Muscle of back (tissue), 11 donors: ENCODE results near the gene TTC21A. TPM values are rescaled to one million over a fixed set of nuclear protein-coding genes. Genes with fewer than 3 reads are reported as not detected.
A peak's percentile ranks its signal among the peaks of the same experiment; 100 is the strongest.

Experiments
- DNase-seq, 3 donors: peaks; one replicate each; pipeline versions ENCODE4 v3.0.0 to v3.0.0-alpha.2; 2013
- polyA plus RNA-seq, 10 donors: library from polyadenylated mRNA; unstranded; fragments of 120-200 nt; gene quantifications; one replicate each; pipeline ENCODE4 v1.2.1, GENCODE V29; 2013; ENCODE audit not compliant: insufficient read length in 10 of 10

Gene TTC21A
- polyA plus RNA-seq, 10 donors = 1.3 to 5.7 (median 2.7) TPM

DNA sequence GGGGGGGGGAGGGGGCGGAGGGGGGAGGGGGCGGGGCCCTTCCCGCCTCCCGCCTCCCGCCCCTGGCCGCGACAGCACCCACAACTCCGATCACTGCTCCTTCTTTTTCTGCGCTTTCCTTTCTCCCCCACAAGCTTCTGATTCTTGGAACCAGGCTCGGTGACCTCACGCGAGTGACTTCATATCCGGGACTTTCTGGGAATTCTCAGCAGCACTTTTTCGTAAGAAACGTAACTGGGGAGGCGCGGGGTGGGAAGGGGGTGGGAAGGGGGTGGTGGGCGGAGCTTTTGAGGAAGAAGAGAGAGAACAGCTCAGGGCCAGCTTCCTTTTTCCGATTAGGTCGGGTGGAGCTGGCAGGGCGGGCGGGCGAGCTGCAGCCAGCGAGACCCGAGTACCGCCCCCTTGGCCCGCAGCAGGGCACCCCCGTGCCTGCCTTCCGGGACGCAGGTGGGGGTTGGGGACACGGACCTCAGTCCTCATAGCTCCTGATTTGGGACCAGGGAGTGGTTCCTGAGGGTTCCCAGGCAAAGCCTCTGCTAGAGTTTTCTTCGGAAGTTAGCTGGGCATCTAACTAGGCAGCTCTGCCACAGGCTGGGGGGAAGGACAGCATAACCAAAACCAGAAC is 70.3 kb downstream of the TTC21A start:
- peak; percentile 94 to 96 (median 94) for DNase-seq

DNA sequence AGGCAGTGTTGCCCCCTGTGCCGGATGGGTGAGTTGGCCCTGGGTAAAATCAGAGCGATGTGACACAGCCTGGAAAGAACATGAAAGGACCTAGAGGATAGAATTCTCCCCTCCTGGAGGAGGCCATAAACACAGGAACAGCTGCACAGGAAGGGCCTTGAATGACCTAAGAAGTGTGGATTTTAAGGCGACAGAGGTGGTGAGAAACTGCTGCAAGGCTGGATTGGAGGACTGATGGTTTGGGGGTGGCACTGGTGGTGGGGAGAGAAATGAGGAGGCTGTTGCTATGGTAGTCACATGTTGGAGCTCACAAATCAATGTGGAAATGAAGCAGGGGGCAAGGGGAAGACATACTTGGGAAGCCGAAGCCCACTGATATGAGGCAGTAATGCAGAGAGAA is 71.1 kb downstream of the TTC21A start:
- DNase-seq = peak in 1 of 3 donors; percentile 67

DNA sequence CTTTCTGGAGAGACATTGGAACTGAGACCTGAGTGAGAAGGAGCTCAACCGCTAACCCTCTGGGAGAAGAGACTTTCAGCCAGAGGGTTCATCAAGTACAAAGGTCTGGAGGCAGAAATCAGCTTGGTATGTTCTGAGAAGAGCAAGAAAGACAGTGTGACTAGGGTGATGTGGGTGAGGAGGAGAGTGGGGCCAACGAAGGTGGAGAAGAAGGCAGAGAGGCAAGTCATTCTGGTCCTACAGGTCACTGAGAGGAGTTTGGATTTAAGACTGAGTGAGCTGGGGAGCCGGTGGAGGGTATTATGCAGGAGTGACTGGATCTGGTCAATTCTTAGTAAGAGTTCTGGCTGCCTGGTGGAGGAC is 72.7 kb downstream of the TTC21A start:
- no peak for DNase-seq

DNA sequence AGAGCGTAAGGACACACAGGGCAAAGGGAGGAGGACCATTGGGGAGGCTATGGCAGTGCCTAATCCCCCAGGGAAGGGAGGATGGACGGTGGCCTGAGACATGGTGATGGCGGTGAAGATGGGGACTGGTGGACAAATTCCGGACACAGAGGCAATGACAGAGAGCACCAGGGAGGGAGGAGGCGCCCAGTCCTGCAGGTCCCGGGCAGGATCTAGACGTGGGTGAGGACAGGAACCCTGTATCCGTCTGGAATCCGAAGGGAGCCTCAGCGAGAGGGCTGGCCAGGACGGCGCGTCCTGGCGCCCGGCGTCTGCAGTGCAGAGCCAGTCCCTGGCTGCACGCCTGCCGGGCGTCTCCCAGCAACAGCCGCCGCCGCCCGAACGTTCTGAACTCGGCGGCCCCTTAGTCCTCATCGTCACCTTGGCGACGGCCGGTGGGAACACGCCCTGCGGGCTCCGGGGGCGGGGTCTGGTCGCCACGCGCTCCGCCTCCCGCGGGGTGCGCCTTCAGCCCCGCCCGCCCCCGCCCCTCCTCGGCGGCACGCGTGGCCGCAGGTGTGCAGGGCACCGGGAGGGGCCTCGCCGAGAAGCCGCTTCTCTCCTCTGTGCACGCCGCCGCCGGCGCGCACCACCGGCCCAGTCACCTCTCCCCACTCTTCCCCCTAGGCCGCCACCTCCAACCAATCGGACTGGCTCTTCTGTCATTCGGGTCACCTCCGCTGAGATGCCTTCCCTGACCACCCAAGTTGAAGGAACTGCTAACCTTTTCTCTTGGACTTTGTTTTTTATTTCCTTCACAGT is 73.3 kb downstream of the TTC21A start:
- DNase-seq = peak; percentile 74 to 93 (median 89)

DNA sequence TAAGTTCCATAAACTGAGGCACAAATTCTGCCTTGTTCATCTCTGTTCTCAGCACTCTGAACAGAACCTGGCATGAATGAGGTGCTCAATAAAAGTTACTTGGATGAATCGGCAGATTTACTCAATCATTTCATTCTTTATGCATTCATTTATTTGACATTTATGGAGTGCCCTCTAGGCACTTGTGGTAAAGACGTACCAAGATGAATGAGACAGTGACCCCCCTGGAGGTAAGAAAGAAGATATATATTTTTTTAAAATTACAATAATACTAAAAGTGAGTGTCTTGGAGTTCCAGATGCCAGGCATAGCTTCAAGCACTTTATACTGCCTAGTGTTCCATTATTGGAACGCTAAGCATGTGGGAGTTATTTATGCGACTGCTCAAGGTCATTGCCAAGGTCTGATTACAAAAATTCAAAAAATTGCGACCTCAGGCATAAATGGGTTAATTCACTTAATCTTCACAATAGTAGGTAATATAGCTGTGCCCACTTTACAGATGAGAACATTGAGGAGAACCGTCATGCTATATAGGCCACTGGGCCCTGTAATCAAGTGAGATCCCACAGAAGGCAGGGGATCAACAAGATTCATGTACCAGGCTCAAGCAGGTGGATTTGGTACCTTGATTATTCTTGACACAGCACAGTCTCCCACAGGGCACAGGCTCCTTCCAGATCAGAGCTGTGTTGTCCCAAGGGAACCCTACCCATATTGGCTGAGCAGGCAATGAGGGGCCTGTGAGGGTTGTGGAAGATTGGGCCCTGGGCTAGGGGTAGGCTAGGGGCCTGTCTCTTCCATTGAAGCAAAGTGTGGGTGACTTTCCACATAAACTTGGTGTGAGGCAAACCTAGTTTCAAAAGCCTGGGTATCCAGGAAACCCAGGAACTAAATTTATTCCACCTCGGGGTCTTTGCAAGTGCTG is 74.2 kb downstream of the TTC21A start:
- no peak for DNase-seq

DNA sequence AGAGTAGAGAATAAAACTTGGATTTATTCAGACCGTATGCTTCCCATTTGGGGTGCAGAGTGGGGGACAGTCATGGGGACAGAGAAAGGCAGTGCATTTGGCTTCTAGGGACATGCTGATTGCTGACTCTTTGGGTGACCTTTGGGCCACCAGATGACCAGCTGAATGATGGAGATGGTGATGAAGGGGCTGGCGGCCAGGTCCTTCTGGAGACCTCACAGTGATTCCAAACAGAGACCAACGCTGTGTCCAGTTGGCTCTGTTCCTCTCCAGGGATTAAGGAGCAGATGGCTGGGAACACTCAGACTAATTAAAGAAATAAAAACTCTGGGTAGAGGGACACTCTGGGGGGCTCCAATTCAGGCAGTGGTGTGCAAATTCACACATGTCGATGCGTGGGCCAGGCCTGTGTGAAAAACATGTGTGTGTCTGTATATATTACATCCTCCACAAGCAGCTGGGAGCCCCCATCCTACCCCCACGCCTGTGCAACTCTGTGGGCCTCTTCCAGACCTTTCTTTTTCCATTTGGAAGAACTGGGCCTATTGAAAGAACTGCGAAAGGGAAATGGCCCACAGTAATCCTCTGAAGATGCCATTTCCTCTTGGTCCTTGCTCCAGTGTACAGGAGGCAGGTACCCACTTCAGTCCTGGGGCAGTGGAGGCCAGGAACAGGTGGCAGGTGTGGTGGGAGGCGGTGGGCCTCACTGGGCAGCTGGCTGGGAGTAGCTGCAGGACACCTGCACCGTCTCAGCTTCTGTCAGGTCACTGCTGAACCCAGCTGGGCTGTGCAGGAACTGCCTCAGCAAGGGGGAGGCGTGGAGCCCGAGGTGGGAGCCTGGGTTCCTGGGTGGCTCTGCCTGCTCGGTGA is 76.0 kb downstream of the TTC21A start:
- DNase-seq = peak in 1 of 3 donors; percentile 73

DNA sequence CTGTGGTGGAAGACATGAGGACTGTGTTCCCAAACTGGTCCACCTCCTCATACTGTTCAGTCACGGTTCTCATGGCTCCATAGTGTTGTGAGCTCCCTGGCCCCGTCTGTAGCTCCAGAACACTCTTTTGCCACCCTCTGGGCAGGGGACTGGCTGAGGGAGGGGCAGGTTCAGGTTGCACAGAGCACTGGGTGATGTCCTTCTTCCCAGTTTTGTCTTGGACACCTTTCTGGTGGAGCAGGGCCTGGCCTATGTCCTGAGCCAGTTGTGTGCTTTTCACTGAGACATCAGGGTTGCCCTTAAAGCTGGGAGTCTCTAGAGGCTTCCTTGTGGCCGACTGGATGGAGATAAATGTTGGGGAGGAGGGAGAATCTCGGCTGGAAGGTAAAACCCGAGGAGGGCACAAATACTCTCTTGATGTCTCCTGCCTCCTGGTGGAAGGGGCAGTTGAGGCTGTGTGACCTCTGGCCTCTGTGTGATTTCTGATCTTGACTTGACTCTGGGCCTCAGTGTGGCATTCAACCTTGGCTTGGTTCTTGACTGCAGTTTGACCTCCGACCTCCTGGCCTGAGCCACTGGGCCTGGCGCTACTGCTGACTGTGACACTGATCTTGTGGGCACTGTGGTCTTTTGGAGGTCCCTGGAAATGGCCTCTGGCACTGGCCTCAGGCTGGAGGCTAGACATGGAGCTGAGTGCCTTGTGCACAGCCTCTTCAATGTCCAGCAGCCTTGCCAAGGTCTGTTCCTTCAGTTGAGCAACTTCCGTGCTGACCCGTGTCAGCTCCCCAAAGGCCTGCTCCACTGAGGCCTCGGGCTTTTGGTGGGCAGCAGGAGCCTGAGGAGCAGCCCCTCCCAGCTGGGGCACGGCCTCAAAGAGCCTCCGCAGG is 76.8 kb downstream of the TTC21A start:
- no peak for DNase-seq

DNA sequence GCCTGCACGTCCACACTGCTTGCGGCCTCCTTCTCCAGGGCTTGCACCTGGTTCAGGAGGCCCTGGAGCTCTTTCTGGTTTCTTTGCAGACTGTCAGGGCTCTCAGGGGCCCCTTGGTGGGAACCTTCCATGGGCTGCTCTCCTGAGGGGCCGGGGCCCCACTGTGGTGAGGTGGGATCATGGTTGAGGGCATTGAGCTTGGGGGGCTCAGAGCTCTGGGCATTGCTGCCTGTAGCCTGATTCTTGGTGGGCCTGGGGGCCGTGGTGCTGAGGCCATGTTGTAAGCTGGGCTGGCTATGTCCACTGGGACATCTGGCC is 77.4 kb downstream of the TTC21A start:
- DNase-seq = no peak

DNA sequence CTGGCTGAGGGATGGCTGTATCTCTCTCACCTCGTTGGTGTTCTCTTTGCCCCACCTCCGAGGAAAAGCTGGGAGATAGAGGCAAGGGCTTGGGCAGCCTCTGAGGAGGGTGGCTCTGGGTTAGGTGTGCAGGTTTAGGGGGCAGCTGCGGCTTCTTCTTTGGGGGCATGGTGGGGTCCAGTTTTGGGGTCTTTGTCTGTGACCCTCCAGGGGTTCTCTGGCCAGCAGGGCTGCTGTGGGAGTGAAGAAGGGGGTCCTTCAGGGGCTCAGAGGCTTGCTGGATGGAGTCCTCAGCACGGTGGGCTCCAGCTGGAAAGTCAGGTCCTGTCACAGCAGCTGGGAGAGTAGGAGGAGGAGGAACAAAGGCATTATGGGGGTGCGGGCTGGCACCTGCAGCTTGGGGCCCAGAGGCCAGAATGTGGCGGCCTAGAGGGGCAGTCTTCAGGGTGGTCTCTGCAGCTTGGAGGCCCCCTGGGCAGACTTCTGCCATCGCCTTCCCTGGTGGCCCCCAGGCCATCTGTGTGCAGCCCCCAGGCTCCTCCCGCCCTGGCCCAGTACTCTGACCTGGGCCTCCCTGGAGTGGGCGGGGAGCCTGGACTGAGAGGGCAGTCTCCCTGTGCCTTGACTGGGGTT is 78.0 kb downstream of the TTC21A start:
- DNase-seq = no peak

DNA sequence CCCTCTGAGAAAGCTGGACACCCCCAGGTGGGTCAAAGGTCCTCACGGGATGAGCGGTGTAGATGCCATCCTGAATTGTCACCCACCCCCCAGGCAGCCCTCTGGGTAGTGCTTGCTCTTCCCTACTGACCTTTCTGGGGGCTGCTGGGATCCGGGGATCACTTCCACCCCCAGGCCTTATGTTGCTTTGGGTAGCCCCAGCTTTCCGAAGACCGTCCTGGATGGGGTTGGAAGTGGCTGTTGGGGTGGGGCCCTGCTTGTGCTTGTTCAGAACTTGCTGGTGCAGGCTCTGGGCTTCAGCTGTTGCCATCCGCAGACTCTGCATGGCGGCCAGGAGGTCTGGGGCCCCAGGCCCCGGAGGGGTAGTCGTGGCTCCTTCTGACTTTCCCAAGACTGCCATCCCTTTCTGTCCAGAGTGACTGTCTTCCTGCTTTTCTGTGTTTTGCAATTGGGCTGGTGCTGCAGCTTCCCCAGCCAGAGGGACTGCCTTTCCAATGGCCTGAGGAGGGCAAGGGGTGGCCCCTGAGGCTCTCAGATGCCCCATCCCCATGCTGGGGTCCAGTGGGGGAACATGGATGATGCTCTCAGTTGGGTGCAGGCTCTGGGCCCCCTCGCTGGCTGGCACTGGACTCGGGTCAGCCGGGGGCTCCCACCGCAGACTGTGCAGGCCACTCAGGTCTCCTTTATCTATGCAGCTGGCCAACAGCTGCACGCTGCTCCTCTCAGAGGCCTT is 78.6 kb downstream of the TTC21A start:
- no peak for DNase-seq

DNA sequence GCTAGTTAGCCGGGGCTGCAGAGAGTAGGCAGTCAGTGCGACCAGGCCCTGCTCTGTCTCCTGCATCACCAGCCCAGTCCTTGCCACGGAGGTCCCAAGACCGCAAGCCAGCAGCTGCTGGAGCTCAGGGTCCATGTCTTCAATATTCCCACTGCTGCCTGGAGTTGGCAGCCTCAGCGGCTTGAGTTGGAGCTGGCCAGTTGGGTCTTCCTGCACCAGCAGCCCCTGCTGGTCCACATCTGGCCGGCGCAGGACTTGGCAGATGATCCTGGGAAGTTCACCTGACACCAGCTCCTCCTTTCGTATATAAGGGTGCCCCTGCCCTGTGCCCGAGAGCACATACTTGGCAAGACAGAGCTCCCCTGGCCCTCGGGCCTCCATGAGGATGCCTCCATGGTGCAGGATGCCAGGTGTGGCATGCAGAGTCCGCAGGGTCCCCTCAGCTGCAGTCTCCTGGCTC is 79.2 kb downstream of the TTC21A start:
- no peak for DNase-seq

DNA sequence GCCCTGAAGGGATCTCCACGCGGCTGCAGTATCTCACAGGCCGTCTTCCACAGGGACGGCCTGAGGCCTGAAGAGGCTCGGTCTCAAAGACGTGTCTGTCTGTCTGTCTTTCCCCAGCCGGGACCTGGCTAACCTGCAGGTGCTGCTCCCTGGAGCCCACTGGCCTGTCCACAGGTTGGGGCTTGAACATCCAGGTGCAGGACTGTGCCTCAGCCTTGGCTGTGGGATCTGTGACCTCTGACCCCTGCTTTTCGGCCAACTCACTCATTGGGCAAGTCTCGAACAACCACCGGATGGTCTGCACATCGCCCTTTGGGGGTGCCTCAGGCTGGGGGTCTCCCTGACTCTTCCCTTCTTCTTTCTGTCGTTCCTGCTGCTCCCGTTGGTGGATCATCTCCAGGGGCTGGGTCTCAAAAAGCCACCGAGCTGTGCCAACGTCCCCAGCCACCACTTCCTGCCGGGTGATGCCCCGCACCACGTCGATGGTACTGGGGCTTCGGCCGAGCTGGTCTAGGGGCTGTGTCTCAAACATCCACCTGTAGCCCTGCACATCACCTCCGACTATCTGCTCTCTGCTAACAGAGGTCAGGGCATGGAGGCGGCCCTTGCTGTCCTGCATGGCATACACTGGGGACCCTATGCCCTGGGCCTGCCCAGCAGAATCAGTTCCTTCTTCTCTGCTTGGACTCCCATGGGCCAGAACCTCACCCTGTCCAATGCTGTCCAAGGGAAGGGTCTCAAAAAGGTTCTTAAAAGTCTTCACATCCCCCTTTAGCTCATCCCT is 80.1 kb downstream of the TTC21A start:
- DNase-seq = no peak

Other genes with a start within 250 kb of the TTC21A start
- 1 to 10 TPM; 1.2 to 6.4 (median 2.7) TPM for gene SCN11A, start 55.7 kb upstream of the TTC21A start, polyA plus RNA-seq
- 10 to 100 TPM; 30.2 to 48.6 (median 39.5) TPM for gene WDR48, start 55.7 kb upstream of the TTC21A start, polyA plus RNA-seq
- 10 to 100 TPM; 25.6 to 43.0 (median 33.9) TPM for gene GORASP1, start 53 bp upstream of the TTC21A start, polyA plus RNA-seq
- gene CSRNP1, start 45.9 kb downstream of the TTC21A start, polyA plus RNA-seq = 1 to 10 TPM; 3.6 to 9.7 (median 6.1) TPM
- gene XIRP1, start 84.9 kb downstream of the TTC21A start, polyA plus RNA-seq = 100 to 1,000 TPM in 9 of 10 donors, 10 to 100 TPM in 1; 45.2 to 483 (median 169) TPM
- gene CX3CR1, start 172.4 kb downstream of the TTC21A start, polyA plus RNA-seq = 1 to 10 TPM; 2.1 to 4.7 (median 4.1) TPM
- gene CCR8, start 222.0 kb downstream of the TTC21A start, polyA plus RNA-seq = under 1 TPM in 1 of 10 donors, not detected in 9; 0.12 TPM